ENCODE data around the gene NKPD1.

DNA sequence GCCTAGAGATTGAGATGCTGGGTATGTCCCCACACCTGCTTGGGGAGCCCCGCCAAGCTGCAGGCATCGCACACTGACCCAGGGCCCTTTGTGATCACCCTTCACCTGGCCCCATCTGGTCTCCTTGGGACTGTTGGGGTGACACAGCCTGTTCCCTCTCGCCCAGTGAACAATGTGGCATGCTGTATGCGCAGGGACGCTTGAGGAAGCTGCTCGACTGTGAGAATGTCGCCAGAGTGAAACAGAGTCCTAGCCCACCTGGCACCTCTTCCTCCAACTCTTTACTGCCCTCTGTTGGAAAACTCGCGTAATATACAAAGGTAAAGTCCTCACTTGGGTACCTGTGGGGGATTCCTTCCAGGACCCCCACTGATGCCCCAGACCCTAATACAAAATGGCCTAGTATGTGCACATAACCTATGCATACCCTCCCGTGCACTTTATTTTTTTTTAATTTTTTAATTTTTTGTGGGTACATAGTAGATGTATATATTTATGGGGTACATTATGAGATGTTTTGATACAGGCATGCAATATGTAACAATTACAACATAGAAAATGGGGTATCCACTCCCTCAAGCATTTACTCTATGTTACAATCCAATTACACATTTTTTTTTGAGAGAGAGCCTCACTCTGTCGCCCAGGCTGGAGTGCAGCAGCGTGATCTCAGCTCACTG is 26.8 kb upstream of the NKPD1 start:
- TF ChIP-seq, protein P1, sequence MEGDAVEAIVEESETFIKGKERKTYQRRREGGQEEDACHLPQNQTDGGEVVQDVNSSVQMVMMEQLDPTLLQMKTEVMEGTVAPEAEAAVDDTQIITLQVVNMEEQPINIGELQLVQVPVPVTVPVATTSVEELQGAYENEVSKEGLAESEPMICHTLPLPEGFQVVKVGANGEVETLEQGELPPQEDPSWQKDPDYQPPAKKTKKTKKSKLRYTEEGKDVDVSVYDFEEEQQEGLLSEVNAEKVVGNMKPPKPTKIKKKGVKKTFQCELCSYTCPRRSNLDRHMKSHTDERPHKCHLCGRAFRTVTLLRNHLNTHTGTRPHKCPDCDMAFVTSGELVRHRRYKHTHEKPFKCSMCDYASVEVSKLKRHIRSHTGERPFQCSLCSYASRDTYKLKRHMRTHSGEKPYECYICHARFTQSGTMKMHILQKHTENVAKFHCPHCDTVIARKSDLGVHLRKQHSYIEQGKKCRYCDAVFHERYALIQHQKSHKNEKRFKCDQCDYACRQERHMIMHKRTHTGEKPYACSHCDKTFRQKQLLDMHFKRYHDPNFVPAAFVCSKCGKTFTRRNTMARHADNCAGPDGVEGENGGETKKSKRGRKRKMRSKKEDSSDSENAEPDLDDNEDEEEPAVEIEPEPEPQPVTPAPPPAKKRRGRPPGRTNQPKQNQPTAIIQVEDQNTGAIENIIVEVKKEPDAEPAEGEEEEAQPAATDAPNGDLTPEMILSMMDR (IDR thresholded peaks at IDR 0.05), result peak in 3 of 4 experiments; percentile 11 to 29 (median 23)
- TF ChIP-seq POLR2A (IDR thresholded peaks at IDR 0.05), result no peak
